Measurements from ENCODE around the gene FMO3.
A peak's percentile ranks its signal among the peaks of the same experiment; 100 is the strongest.

FMO3 gene

GRCh38 chr1:171115280-171115897 is 24.7 kb downstream of the FMO3 start:
- no peak for FAIRE-seq

GRCh38 chr1:171116676-171117075 is 26.0 kb downstream of the FMO3 start:
- no peak for DNase-seq (ENCODE audit: insufficient read length, low spot score)
- peak; percentile 68 for FAIRE-seq

More at GRCh38 chr1:171115280-171115897, 24.7 kb downstream of the FMO3 start:
- TF ChIP-seq CTCF (IDR thresholded peaks at IDR 0.05; ENCODE audit: insufficient read depth, missing control alignments) = no peak
- no peak for DNase-seq (ENCODE audit: insufficient read length, low spot score)

GRCh38 chr1:171117085-171117484 is 26.4 kb downstream of the FMO3 start:
- TF ChIP-seq CTCF (IDR thresholded peaks at IDR 0.05; ENCODE audit: insufficient read depth, missing control alignments) = no peak
- FAIRE-seq (no peak), DNase-seq (ENCODE audit: insufficient read length, low spot score) (no peak)

More at GRCh38 chr1:171116676-171117075, 26.0 kb downstream of the FMO3 start:
- TF ChIP-seq CTCF (IDR thresholded peaks at IDR 0.05; ENCODE audit: insufficient read depth, missing control alignments) = no peak

GRCh38 chr1:171119648-171120047 is 28.9 kb downstream of the FMO3 start:
- no peak for TF ChIP-seq CTCF (IDR thresholded peaks at IDR 0.05; ENCODE audit: insufficient read depth, missing control alignments)
- DNase-seq (ENCODE audit: insufficient read length, low spot score) (no peak), FAIRE-seq (no peak)

GRCh38 chr1:171122299-171122698 is 31.6 kb downstream of the FMO3 start:
- no peak for TF ChIP-seq CTCF (IDR thresholded peaks at IDR 0.05; ENCODE audit: insufficient read depth, missing control alignments)
- no peak for FAIRE-seq
- DNase-seq (ENCODE audit: insufficient read length, low spot score) = no peak

- FAIRE-seq (no peak), DNase-seq (ENCODE audit: insufficient read length, low spot score) (no peak)
- TF ChIP-seq CTCF (IDR thresholded peaks at IDR 0.05; ENCODE audit: insufficient read depth, missing control alignments) = no peak
Observed at GRCh38 chr1:171122893-171123292, 32.2 kb downstream of the FMO3 start.

- TF ChIP-seq CTCF (IDR thresholded peaks at IDR 0.05; ENCODE audit: insufficient read depth, missing control alignments) = no peak
- FAIRE-seq = no peak
- DNase-seq (ENCODE audit: insufficient read length, low spot score) = no peak
Observed at GRCh38 chr1:171126504-171126903, 35.8 kb downstream of the FMO3 start.

Data from D721Med (cell line).